ENCODE results near the gene MAN1C1.

Gene MAN1C1

GRCh38 chr1:25614501-25615171 is 2.0 kb upstream of the MAN1C1 start:
- peak; percentile 17 for DNase-seq

- DNase-seq = no peak
Measured at GRCh38 chr1:25615172-25615541, 1.4 kb upstream of the MAN1C1 start.

DNA sequence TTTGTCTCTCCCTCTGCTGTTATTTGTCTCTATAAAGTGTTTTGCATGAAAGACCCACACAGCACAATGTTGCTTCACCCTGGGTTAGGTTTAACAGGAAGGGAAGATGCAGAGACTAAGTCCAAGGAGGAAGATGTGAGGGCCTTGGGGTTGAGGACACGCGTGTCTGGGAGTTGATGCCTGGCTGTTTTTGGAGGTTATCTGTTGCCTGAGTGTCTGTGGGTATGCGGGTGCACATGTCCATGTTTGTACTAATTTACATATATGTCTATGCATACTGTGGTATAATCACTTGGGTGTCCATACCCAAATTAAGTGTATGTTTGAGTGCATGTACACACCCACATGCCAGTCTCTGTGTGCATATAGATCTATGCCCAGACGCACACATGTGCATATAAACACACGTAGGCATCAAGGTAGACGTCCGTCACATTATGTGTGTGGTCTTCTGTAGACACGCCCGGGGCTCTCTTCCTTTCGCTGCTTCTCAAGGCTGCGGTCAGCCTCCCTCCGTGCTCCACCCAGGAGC is 962 bp upstream of the MAN1C1 start:
- no peak for DNase-seq

DNA sequence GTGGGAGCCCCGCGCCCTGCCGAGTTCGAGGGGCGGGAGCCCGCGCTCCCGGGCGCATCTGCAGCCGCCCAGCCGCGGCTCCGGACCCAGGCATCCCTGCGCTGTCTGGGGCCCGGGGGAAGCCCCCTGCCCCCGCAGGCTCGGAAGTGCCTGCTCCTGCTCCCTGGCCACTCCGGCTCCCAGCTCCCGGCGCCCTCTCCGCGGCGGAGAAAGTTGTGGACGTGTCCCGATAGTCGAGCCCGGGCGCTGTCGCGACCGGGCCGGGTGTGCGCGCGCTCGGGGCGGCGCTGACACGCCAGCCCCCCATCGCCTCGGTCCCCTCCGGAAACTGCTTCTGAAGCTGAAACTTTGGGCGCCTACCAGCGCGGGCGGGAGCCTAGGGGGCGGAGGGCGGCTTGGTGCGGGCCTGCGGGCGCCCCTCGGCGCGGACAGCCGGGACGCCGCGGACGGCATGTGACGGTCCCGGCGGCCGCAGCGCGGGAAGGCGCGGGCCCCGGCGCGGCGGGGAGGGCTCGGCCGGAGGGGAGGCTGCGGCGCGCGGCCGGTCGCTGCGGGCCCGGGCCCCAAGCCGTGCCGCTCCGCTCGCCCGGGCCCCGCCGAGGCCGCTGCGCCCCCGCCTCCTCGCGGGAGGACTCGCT is 515 bp downstream of the MAN1C1 start:
- DNase-seq = no peak

DNA sequence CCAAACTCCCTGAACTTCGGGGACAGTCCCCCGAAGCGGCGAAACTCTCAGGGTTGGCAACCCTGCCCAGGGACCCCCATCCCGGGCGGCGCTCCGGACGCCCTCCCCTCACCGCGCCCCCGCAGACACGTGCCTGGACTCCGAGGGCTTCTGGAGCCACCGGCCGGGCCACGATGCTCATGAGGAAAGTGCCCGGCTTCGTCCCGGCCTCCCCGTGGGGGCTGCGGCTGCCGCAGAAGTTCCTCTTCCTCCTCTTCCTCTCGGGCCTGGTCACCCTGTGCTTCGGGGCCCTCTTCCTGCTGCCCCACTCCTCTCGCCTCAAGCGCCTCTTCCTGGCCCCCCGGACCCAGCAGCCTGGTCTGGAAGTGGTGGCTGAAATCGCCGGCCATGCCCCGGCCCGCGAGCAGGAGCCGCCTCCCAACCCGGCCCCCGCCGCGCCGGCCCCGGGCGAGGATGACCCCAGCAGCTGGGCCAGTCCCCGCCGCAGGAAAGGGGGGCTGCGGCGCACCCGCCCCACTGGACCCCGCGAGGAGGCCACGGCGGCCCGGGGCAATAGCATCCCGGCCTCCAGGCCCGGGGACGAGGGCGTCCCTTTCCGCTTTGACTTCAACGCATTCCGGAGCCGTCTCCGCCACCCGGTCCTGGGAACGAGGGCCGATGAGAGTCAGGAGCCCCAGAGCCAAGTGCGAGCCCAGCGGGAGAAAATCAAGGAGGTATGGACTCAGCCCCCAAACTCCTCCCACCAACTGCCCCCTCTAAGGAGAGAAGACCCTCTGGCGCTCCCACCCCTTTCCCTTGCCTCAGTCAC is 1.2 kb downstream of the MAN1C1 start:
- DNase-seq = no peak

DNA sequence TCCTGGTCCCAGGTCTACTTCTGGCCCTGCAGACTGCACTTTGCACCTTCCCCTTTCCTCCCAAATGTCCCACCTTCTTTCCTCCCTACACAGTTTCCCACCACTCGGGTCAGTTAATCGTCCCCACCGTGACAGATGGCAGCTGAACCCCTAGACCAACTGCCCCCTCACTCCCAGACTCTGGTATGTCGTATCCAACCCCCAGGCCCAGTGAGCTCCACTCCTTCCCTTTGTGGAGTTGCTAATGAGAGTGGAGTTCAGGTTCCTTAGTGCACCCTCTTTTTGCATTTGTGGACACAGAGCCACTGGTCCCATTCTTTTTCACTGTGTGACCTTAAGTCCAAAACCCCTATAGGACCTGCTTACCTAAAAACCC is 1.8 kb downstream of the MAN1C1 start:
- DNase-seq = no peak

DNA sequence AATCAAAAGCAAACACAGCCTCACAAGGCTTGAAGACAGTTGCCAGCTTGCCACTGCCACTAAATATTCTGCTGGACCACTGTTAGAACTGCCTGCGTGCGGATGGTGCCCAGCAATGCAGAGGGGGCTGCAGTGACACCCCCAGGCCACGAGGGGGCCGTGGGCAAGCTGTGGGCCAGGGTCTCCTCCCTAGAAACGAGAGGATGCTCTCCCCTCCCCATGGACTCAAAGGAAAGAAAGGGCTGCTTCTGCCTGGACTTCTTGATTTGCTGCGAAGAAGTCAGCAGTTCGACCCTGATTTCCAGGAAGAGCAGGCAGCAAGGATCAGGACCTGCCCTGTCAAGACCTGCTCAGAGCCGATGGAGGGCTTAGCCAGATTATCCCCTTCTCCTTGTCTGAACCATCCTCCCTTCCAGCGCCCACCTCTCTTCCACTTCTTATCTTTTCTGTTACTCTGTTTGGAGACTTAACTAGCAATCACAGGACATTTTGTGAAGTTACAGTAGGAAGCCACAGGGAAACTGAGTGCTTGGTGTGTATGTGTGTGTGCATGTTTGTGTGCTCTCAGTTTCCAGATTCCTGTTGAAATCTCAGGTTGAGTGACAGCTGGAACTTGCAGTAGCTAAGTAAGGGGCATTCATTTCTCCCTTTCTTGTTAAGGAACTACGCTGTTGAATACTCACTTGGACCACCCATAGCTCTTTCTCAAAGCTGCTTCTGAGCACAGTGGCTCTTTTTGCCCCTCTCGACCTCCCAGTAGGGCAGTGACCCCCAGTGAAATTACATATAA is 2.7 kb downstream of the MAN1C1 start:
- DNase-seq = peak; percentile 39

DNA sequence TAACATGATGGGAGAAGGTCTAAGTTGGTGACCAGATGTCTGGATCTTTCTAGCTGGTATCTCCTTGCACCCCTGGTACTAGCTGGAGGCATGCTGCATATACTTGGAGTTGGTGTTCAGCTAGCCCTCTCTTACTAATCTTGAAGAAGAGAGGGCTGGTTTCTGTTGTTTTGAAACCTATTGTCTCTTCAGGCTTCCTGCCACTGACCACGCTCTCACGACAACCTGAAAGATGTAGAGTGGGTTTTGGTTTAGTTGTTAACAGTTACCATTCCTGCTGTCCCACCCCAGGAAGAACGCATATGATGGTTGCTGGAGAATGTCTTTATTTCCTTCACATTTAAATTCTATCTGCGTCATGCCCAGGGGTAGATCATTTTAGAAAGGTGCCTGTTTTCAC is 3.6 kb downstream of the MAN1C1 start:
- no peak for DNase-seq

DNA sequence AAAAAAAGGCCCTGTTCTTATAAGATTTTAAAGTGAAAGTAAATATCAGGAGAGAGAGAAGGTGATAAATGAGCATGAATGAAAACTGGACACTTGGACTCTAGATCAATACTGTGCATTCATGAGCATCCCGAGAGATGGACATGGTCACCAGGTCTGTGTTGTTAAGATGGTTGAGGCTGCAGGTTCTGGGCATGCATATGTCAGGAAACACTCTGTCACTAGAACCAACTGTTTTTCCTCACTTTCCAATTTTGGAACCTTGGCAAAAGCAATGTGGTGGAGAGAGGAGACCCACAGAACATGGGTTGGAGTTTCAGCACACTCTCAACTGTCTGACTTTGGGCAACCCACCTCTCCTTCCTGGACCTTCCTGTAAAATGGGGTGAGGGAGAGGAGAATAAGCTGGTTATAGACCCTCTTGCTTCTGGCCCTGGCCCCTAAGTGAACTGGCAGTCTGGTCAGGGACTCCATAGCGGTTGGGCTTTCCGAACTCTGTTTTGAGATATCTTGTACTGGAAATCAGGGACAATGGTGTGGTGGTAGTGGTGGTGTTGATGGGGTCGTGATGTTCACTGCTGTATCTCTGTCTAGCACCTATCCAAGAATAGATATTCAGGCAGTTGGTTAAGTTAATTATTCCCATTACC is 4.2 kb downstream of the MAN1C1 start:
- DNase-seq = no peak

DNA sequence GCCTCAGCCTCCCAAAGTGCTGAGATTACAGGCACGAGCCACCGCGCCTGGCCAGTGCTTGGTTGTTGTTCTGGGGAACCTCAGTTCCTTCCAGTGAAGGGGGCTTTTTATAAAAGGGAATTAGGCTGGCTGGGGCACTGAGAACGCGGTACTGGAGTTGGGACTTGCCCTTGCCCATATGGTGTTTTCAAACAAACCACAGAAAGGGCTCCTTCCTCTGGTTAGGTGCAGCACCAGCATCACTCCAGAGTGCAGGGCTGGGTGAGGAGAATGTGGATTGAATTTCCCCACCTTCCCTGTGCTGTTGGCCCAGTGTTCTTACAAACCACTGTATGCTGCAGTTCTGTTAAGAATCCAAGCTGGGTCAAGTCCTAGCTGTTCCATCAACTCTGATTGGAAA is 5.3 kb downstream of the MAN1C1 start:
- DNase-seq = no peak

DNA sequence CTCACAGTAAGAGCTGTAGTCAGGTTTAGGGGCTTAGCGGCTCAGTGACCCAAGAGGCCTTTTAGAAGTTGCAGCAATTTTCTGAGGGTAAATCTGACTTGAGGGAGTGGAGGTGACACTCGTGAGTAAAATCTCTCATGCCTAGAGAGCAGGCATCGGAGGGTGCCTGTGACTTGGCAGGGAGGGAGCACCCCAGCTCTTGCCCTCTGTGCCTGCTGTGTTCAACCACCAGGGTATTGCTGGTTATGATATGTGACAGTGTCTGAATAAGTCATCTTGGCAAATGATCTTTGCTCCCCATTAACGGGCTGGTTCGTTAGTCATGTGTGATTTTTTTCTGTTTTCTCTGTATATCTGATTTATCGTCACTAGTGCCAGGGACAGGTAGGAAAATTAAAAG is 5.9 kb downstream of the MAN1C1 start:
- no peak for DNase-seq

GRCh38 chr1:25623007-25623406 is 6.4 kb downstream of the MAN1C1 start:
- no peak for DNase-seq

- no peak for DNase-seq
Measured at GRCh38 chr1:25623731-25624130, 7.1 kb downstream of the MAN1C1 start.

- no peak for DNase-seq
Measured at GRCh38 chr1:25624156-25624555, 7.6 kb downstream of the MAN1C1 start.

- no peak for DNase-seq
Measured at GRCh38 chr1:25624604-25625003, 8.0 kb downstream of the MAN1C1 start.

- no peak for DNase-seq
Measured at GRCh38 chr1:25626018-25626417, 9.4 kb downstream of the MAN1C1 start.

DNA sequence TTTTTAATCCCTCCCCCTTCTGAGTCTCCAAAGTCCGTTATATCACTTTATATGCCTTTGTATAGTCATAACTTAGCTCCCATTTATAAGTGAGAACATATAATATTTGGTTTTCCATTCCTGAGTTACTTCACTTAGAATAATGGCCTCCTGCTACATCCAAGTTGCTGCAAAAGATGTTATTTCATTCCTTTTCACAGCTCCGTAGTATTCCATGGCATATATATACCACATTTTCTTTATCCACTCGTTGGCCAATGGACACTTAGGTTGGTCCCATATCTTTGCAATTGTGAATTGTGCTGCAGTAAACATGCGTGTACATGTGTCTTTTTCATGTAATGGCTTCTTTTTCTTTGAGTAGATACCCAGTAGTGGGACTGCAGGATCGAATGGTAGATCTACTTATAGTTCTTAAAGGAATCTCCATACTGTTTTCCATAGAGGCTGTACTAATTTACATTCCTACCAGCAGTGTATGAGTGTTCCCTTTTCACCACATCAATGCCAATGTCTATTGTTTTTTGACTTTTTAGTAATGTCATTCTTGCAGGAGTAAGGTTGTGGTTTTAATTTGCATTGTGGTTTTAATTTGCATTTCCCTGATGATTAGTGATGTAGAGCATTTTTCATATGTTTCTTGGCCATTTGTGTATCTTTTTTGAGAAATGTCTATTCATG is 12.3 kb downstream of the MAN1C1 start:
- DNase-seq = no peak

- DNase-seq = no peak
Measured at GRCh38 chr1:25629836-25630235, 13.2 kb downstream of the MAN1C1 start.

GRCh38 chr1:25631750-25632485 is 15.3 kb downstream of the MAN1C1 start:
- no peak for DNase-seq

DNA sequence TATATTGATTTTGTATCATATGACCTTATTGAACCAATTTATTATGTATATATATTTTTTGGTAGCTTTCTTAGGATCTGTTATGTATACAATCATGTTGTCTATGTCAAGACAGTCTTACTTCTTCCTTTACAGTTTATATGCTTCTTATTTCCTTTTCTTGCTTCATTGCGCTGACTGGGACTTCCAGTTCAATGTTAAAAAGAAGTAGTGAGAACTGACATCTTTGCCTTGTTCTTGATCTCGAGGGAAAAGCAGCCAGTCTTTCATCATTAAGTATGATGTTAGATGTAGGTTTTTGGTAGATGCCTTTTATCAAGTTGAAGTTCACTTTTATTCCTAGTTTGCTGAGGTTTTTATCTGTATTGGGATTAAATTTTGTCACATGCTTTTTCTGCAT is 17.5 kb downstream of the MAN1C1 start:
- no peak for DNase-seq

- DNase-seq = no peak
Measured at GRCh38 chr1:25634896-25635295, 18.3 kb downstream of the MAN1C1 start.

All from RPMI8226 (cell line).